Gastroesophageal sphincter (tissue), 4 donors: ENCODE measurements around the gene INPP5A. TPM values are rescaled to one million over a fixed set of nuclear protein-coding genes. Genes with fewer than 3 reads are reported as not detected.

Experiments used
- ATAC-seq: fragments of 150-250 bp; one replicate; pipeline ENCODE4 v1.9.1; 2016; ENCODE audit warnings: mild to moderate bottlenecking, moderate library complexity
- H3K27ac ChIP-seq, 4 donors: fragments of 200-600 bp; sonication (generic) in 3 of 4; 1 replicate in 3 of 4; 2 replicates in 1 of 4; pipeline ENCODE4 v1.5.1; 2016 to 2019
- H3K27me3 ChIP-seq: fragments of 200-600 bp; sonication (generic); one replicate; pipeline ENCODE4 v1.5.1; 2019
- H3K36me3 ChIP-seq, 2 donors: fragments of 200-600 bp; sonication (generic); one replicate each; pipeline ENCODE4 v1.5.1; 2019; ENCODE audit warnings: control low read depth in 1 of 2
- H3K4me1 ChIP-seq, 3 donors: fragments of 200-600 bp; sonication (generic); 1 replicate in 2 of 3; 2 replicates in 1 of 3; pipeline ENCODE4 v1.5.1; 2016 to 2019; ENCODE audit warnings: control low read depth in 2 of 3
- H3K4me3 ChIP-seq, 2 donors: fragments of 200-600 bp; sonication (generic); one replicate each; pipeline ENCODE4 v1.5.1; 2019; ENCODE audit warnings: mild to moderate bottlenecking in 1 of 2, moderate library complexity in 1 of 2
- H3K9me3 ChIP-seq, 3 donors: fragments of 200-600 bp; sonication (generic); one replicate each; pipeline ENCODE4 v1.5.1; 2017 to 2019; ENCODE audit warnings: control low read depth in 2 of 3
- CTCF ChIP-seq, 4 experiments: fragments of 200-600 bp in 2 of 4; fragments of 450-650 bp in 2 of 4; sonication (generic) in 1 of 4; IDR thresholded peaks; one replicate each; pipeline ENCODE4 v1.5.1; 2017 to 2019; ENCODE audit warnings: antibody characterized with exemption in 4 of 4, mild to moderate bottlenecking in 2 of 4, moderate library complexity in 2 of 4
- EP300 ChIP-seq: sonication (generic); formaldehyde crosslinking; IDR thresholded peaks from one replicate; pipeline ENCODE4 v1.6.1; 2017; ENCODE audit warnings: antibody characterized with exemption, mild to moderate bottlenecking
- POLR2A ChIP-seq, 2 donors: fragments of 450-650 bp; IDR thresholded peaks; one replicate each; pipeline ENCODE4 v1.6.1; 2017; ENCODE audit warnings: antibody characterized with exemption in 2 of 2, mild to moderate bottlenecking in 2 of 2, moderate library complexity in 1 of 2
- POLR2AphosphoS5 ChIP-seq: sonication (generic); formaldehyde crosslinking; IDR thresholded peaks from one replicate; pipeline ENCODE4 v1.6.1; 2017; ENCODE audit warnings: antibody characterized with exemption
- WGBS, 2 donors: methylation state at CpG; one replicate each; pipeline ENCODE4 v1.1.5; 2018; ENCODE audit warnings: low coverage in 1 of 2; 5-methylcytosine and 5-hydroxymethylcytosine counted together
- total RNA-seq, 4 donors: library from RNA; depleted of rRNA; stranded (reverse); fragments of >200 nt; gene quantifications; one replicate each; pipeline ENCODE4 v1.1.0, GENCODE V29; 2016

The INPP5A gene
- total RNA-seq, 4 donors from 2014 or later: 111 to 288 (median 215) TPM

- TF ChIP-seq EP300 (no peak), POLR2A (IDR thresholded peaks at IDR 0.05) (no peak), CTCF (IDR thresholded peaks at IDR 0.05) (no peak), POLR2AphosphoS5 (no peak)
- ATAC-seq: no peak
- no peak overlapping the region for H3K4me3 ChIP-seq
- H3K36me3 ChIP-seq: peaks cover 0 to 99% of the 10 kb centered on the region in 2 donors
- no peak overlapping the region for H3K27ac ChIP-seq
- H3K4me1 ChIP-seq: no peaks in the 10 kb centered on the region
- H3K27me3 ChIP-seq: no peaks in the 10 kb centered on the region
- 92 to 93% methylated on average over 3 to 14 of the region's 27 CpGs for WGBS, 2 donors
- H3K9me3 ChIP-seq: no peaks in the 10 kb centered on the region
These were observed 219.6 kb downstream of the INPP5A start for GRCh38 chr10:132757171-132757570.

DNA sequence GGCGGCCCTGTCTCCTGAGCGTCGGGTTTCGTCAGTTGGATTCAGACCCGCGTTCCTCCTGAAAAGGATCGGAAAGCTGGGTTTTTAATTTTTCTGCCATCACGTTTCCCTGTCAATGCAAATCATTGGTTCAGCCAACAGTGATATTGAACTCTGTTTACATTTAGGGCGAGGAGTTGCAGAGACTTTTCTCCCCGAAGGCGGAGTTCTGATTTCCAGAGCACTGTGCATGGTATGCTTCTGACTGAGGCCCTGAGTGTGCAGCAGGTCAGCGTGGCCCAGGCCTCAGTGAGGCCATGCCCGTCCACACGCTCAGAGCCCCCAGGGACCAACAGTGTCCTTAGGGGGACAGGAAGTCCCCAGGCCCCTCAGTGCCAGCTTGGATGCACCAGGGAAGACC lies 221.3 kb downstream of the INPP5A start:
- WGBS, 2 donors: 84% methylated on average over 8 of the region's 14 CpGs; no CpG with 5 or more reads in 1 of the 2 donors
- TF ChIP-seq EP300: no peak
- no peak for TF ChIP-seq POLR2AphosphoS5
- TF ChIP-seq CTCF (IDR thresholded peaks at IDR 0.05): no peak
- no peak for TF ChIP-seq POLR2A (IDR thresholded peaks at IDR 0.05)
- no peak for ATAC-seq
- Histone ChIP-seq H3K4me1 (no peaks in the 10 kb centered on the region), H3K27ac (no peak overlapping the region), H3K4me3 (no peak overlapping the region), H3K36me3 (peaks cover 0 to 99% of the 10 kb centered on the region in 2 donors), H3K27me3 (no peaks in the 10 kb centered on the region), H3K9me3 (no peaks in the 10 kb centered on the region)

GRCh38 chr10:132761395-132762060 lies 223.9 kb downstream of the INPP5A start:
- Histone ChIP-seq H3K9me3 (no peaks in the 10 kb centered on the region), H3K36me3 (peaks cover 0 to 94% of the 10 kb centered on the region in 2 donors), H3K4me3 (no peak overlapping the region), H3K4me1 (no peaks in the 10 kb centered on the region), H3K27me3 (no peaks in the 10 kb centered on the region), H3K27ac (no peak overlapping the region)
- no peak for ATAC-seq
- TF ChIP-seq POLR2AphosphoS5 (no peak), EP300 (no peak), POLR2A (IDR thresholded peaks at IDR 0.05) (no peak), CTCF (IDR thresholded peaks at IDR 0.05) (no peak)
- 80 to 97% methylated on average over 4 to 8 of the region's 11 CpGs for WGBS, 2 donors

DNA sequence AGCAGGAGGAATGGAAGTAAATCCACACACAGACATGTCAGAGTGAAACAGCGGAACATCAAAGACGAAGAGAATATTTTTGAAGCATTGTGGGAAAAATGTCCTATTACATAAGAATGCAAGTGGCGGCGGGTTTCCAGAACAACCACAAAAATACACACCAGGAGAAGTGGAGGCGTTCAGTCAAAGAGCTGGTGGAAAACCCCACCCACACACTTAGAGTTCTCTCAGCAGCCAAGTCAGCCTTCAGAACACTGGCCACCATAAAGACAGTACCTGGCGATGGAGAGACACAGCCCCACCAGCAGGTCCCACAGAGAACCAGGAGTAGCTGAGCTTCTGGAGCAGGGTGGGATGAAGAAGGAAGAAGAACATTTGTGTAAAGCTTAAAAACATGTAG lies 224.7 kb downstream of the INPP5A start:
- no peak overlapping the region for H3K4me3 ChIP-seq
- ATAC-seq: no peak
- no peaks in the 10 kb centered on the region for H3K27me3 ChIP-seq
- no peak overlapping the region for H3K27ac ChIP-seq
- TF ChIP-seq CTCF (IDR thresholded peaks at IDR 0.05): no peak
- no peak for TF ChIP-seq POLR2A (IDR thresholded peaks at IDR 0.05)
- WGBS, 2 donors: 82 to 93% methylated on average over 5 of the region's 6 CpGs
- H3K4me1 ChIP-seq: no peaks in the 10 kb centered on the region
- no peaks in the 10 kb centered on the region for H3K9me3 ChIP-seq
- peaks cover 0 to 91% of the 10 kb centered on the region in 2 donors for H3K36me3 ChIP-seq

GRCh38 chr10:132763545-132763944 lies 226.0 kb downstream of the INPP5A start:
- WGBS, 2 donors: 89% methylated on average over 3 of the region's 5 CpGs; no CpG with 5 or more reads in 1 of the 2 donors
- no peak for ATAC-seq
- Histone ChIP-seq H3K9me3 (no peaks in the 10 kb centered on the region), H3K36me3 (peaks cover 0 to 92% of the 10 kb centered on the region in 2 donors), H3K27me3 (no peaks in the 10 kb centered on the region), H3K27ac (no peak overlapping the region), H3K4me1 (no peaks in the 10 kb centered on the region), H3K4me3 (no peak overlapping the region)
- TF ChIP-seq POLR2A (IDR thresholded peaks at IDR 0.05): no peak
- TF ChIP-seq POLR2AphosphoS5: no peak
- TF ChIP-seq EP300: no peak
- TF ChIP-seq CTCF (IDR thresholded peaks at IDR 0.05): no peak
